Liver (tissue), 3 donors: ENCODE results near the gene ARVCF.

Source experiments
- CTCF ChIP-seq: fragments of 150-350 bp; IDR thresholded peaks from 2 replicates; pipeline ENCODE4 v1.5.1; 2017; ENCODE audit warnings: improper control_type of control experiment, low read depth, low read length; ENCODE audit not compliant: missing input control
- RAD21 ChIP-seq, 2 donors: IDR thresholded peaks; 2 replicates each; pipeline ENCODE4 v1.6.1; 2016; ENCODE audit warnings: antibody characterized with exemption in 2 of 2, mild to moderate bottlenecking in 2 of 2
- SP1 ChIP-seq: IDR thresholded peaks from 2 replicates; pipeline ENCODE4 v1.6.1; 2018; ENCODE audit warnings: antibody characterized with exemption, mild to moderate bottlenecking
- donor health status: healthy.
- donor health status: healthy.

GRCh38 chr22:20008221-20008995 is 8.2 kb downstream of the ARVCF start:
- TF ChIP-seq SP1 (no peak), CTCF (no peak), RAD21 (IDR thresholded peaks at IDR 0.05) (no peak)
